WTC11 (cell line): ENCODE results near the gene NFAT5. TPM values are rescaled to one million over a fixed set of nuclear protein-coding genes. Genes with fewer than 3 reads are reported as not detected.

Source experiments
- ATAC-seq: fragments of 200-7000 bp; cut with Tn5 transposase; 2 replicates; pipeline ENCODE4 v1.10.0; 2021; ENCODE audit warnings: mild to moderate bottlenecking, moderate library complexity
- CTCF ChIA-PET: fragments of 300-600 bp; sonication (Branson Sonifier 250); formaldehyde crosslinking; loops from one replicate; lab custom pipeline; 2021; ENCODE audit warnings: antibody characterized with exemption; lab: Charles Lee
- POLR2A ChIA-PET: fragments of 350-600 bp; sonication (Branson Sonifier 250); formaldehyde crosslinking; loops from one replicate; lab custom pipeline; 2021; ENCODE audit warnings: antibody characterized with exemption; lab: Charles Lee
- DNase-seq: peaks from one replicate; pipeline ENCODE4 v3.0.0; 2021; ENCODE audit warnings: low spot score
- H3K27ac Mint-ChIP-seq: 2 replicates; pipeline ENCODE4 v1.8.0; 2021; ENCODE audit warnings: mixed read lengths
- H3K27me3 Mint-ChIP-seq: 2 replicates; pipeline ENCODE4 v1.8.0; 2021; ENCODE audit warnings: low read depth, mild to moderate bottlenecking, moderate library complexity, mixed read lengths
- H3K36me3 Mint-ChIP-seq: 2 replicates; pipeline ENCODE4 v1.8.0; 2021; ENCODE audit warnings: mixed read lengths
- H3K4me1 Mint-ChIP-seq: 2 replicates; pipeline ENCODE4 v1.8.0; 2022; ENCODE audit warnings: mixed read lengths
- H3K4me3 Mint-ChIP-seq: 2 replicates; pipeline ENCODE4 v1.8.0; 2021; ENCODE audit warnings: mild to moderate bottlenecking, moderate library complexity, mixed read lengths
- H3K9me3 Mint-ChIP-seq: 2 replicates; pipeline ENCODE4 v1.8.0; 2021; ENCODE audit warnings: mixed read lengths
- ATF1 ChIP-seq: sonication (generic); formaldehyde crosslinking; IDR thresholded peaks from 2 replicates; pipeline ENCODE4 v1.8.1; 2023; ENCODE audit warnings: mild to moderate bottlenecking, moderate library complexity, missing genetic modification reagents
- E2F4 ChIP-seq: sonication (generic); formaldehyde crosslinking; IDR thresholded peaks from 2 replicates; pipeline ENCODE4 v1.8.1; 2022; ENCODE audit warnings: low read depth, mild to moderate bottlenecking, moderate library complexity, missing genetic modification reagents, borderline replicate concordance
- ETV6 ChIP-seq: sonication (generic); formaldehyde crosslinking; IDR thresholded peaks from 2 replicates; pipeline ENCODE4 v1.8.1; 2022; ENCODE audit warnings: mild to moderate bottlenecking, missing genetic modification reagents
- FOXP1 ChIP-seq: sonication (generic); formaldehyde crosslinking; IDR thresholded peaks from 2 replicates; pipeline ENCODE4 v1.8.0; 2022; ENCODE audit warnings: missing genetic modification reagents, mild to moderate bottlenecking, moderate library complexity, borderline replicate concordance
- KAT7 ChIP-seq: sonication (generic); formaldehyde crosslinking; IDR thresholded peaks from 2 replicates; pipeline ENCODE4 v1.8.1; 2023; ENCODE audit warnings: missing genetic modification reagents, mild to moderate bottlenecking, borderline replicate concordance
- MXD4 ChIP-seq: fragments of 250-450 bp; sonication (Bioruptor Pico); IDR thresholded peaks from 2 replicates; pipeline ENCODE4 v1.8.0; 2021; ENCODE audit warnings: mild to moderate bottlenecking, moderate library complexity, borderline replicate concordance
- NR2C2 ChIP-seq: sonication (generic); formaldehyde crosslinking; IDR thresholded peaks from 2 replicates; pipeline ENCODE4 v1.8.0; 2022; ENCODE audit warnings: mild to moderate bottlenecking, missing genetic modification reagents
- TCF7 ChIP-seq: sonication (generic); formaldehyde crosslinking; IDR thresholded peaks from 2 replicates; pipeline ENCODE4 v1.8.0; 2022; ENCODE audit warnings: mild to moderate bottlenecking, low read depth, missing genetic modification reagents, moderate library complexity
- TEAD1 ChIP-seq: sonication (generic); formaldehyde crosslinking; IDR thresholded peaks from 2 replicates; pipeline ENCODE4 v1.8.0; 2022; ENCODE audit warnings: mild to moderate bottlenecking, missing genetic modification reagents
- ZBTB21 ChIP-seq: sonication (generic); formaldehyde crosslinking; IDR thresholded peaks from 2 replicates; pipeline ENCODE4 v1.8.1; 2023; ENCODE audit warnings: mild to moderate bottlenecking, missing genetic modification reagents, borderline replicate concordance
- ZNF138 ChIP-seq: sonication (generic); formaldehyde crosslinking; conservative IDR thresholded peaks from 2 replicates; pipeline ENCODE4 v1.8.1; 2022; ENCODE audit warnings: mild to moderate bottlenecking, moderate library complexity, missing genetic modification reagents
- ZNF219 ChIP-seq: sonication (generic); formaldehyde crosslinking; IDR thresholded peaks from 2 replicates; pipeline ENCODE4 v1.8.0; 2023; ENCODE audit warnings: missing genetic modification reagents, mild to moderate bottlenecking, borderline replicate concordance
- ZNF263 ChIP-seq: sonication (generic); formaldehyde crosslinking; IDR thresholded peaks from 2 replicates; pipeline ENCODE4 v1.8.1; 2022; ENCODE audit warnings: low read depth, mild to moderate bottlenecking, moderate library complexity, missing genetic modification reagents
- ZNF281 ChIP-seq: sonication (generic); formaldehyde crosslinking; IDR thresholded peaks from 2 replicates; pipeline ENCODE4 v1.8.0; 2023; ENCODE audit warnings: mild to moderate bottlenecking, missing genetic modification reagents
- ZNF416 ChIP-seq: fragments of 250-450 bp; sonication (Bioruptor Pico); IDR thresholded peaks from 2 replicates; pipeline ENCODE4 v1.9.0; 2021; ENCODE audit warnings: mild to moderate bottlenecking, inconsistent platforms
- total RNA-seq: library from RNA; stranded (reverse); gene quantifications from 3 replicates; pipeline ENCODE4 v1.2.3, GENCODE V29; 2021
- TF ChIP-seq, protein P1 (sequence below): sonication (generic); formaldehyde crosslinking; IDR thresholded peaks from 2 replicates; pipeline ENCODE4 v1.8.1; 2023; ENCODE audit warnings: mild to moderate bottlenecking, missing genetic modification reagents, moderate library complexity
- TF ChIP-seq, protein P2 (sequence below): sonication (generic); formaldehyde crosslinking; IDR thresholded peaks from 2 replicates; pipeline ENCODE4 v1.8.0; 2023; ENCODE audit warnings: missing genetic modification reagents
- TF ChIP-seq, protein P3 (sequence below): fragments of 250-450 bp; sonication (Bioruptor Pico); conservative IDR thresholded peaks from 2 replicates; pipeline ENCODE4 v1.9.0; 2021; ENCODE audit warnings: mild to moderate bottlenecking
- TF ChIP-seq, protein P4 (sequence below): sonication (generic); formaldehyde crosslinking; IDR thresholded peaks from 2 replicates; pipeline ENCODE4 v1.8.0; 2022; ENCODE audit warnings: mild to moderate bottlenecking, missing genetic modification reagents
- TF ChIP-seq, protein P5 (sequence below): sonication (generic); formaldehyde crosslinking; IDR thresholded peaks from 2 replicates; pipeline ENCODE4 v1.8.1; 2023; ENCODE audit warnings: mild to moderate bottlenecking, missing genetic modification reagents

Gene NFAT5
- total RNA-seq, 1 experiment from 2014 or later: 23.2 TPM

GRCh38 chr16:69693916-69694315 is 128.2 kb downstream of the NFAT5 start (continued):
- TF ChIP-seq E2F4 (CRISPR knock-in tag): no peak

DNA sequence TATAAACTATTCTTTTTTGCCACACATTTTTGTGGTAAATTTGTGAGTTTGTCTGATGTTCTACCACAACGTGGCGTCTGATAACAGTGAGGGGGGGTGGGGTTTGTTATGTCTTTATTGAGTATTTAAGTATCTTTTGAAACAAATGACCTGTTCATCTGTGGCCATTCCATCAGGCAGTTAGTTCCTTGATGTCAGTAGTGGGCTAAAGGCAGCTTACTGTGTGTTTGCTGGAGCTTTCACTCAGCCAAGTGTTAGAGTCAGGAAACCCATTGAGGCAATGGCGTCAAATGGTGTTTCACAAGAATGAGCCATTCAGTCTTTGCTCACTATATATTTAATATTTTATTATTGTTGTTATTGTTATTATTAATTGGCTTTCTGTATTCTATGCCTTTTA is 132.6 kb downstream of the NFAT5 start:
- H3K4me3 Mint-ChIP-seq: no peak overlapping the region

More for the DNA sequence above, 132.6 kb downstream of the NFAT5 start:
- peaks cover 22% of the 10 kb centered on the region for H3K36me3 Mint-ChIP-seq
- POLR2A ChIA-PET: no interaction called here
- H3K9me3 Mint-ChIP-seq: no peaks in the 10 kb centered on the region
- TF ChIP-seq ETV6 (CRISPR knock-in tag) (no peak), ZNF219 (CRISPR knock-in tag) (no peak), NR2C2 (no peak), ZNF281 (no peak), ZNF263 (CRISPR knock-in tag) (no peak), ZNF416 (no peak), TEAD1 (CRISPR knock-in tag) (no peak), MXD4 (CRISPR knock-in tag) (no peak), TCF7 (CRISPR knock-in tag) (no peak), ZNF138 (no peak), FOXP1 (CRISPR knock-in tag) (no peak), ZBTB21 (CRISPR knock-in tag) (no peak), ATF1 (CRISPR knock-in tag) (no peak), KAT7 (CRISPR knock-in tag) (no peak)
- TF ChIP-seq, protein P1, sequence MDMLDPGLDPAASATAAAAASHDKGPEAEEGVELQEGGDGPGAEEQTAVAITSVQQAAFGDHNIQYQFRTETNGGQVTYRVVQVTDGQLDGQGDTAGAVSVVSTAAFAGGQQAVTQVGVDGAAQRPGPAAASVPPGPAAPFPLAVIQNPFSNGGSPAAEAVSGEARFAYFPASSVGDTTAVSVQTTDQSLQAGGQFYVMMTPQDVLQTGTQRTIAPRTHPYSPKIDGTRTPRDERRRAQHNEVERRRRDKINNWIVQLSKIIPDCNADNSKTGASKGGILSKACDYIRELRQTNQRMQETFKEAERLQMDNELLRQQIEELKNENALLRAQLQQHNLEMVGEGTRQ (CRISPR knock-in tag): no peak
- TF ChIP-seq, protein P2, sequence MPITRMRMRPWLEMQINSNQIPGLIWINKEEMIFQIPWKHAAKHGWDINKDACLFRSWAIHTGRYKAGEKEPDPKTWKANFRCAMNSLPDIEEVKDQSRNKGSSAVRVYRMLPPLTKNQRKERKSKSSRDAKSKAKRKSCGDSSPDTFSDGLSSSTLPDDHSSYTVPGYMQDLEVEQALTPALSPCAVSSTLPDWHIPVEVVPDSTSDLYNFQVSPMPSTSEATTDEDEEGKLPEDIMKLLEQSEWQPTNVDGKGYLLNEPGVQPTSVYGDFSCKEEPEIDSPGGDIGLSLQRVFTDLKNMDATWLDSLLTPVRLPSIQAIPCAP: no peak
- TF ChIP-seq, protein P3, sequence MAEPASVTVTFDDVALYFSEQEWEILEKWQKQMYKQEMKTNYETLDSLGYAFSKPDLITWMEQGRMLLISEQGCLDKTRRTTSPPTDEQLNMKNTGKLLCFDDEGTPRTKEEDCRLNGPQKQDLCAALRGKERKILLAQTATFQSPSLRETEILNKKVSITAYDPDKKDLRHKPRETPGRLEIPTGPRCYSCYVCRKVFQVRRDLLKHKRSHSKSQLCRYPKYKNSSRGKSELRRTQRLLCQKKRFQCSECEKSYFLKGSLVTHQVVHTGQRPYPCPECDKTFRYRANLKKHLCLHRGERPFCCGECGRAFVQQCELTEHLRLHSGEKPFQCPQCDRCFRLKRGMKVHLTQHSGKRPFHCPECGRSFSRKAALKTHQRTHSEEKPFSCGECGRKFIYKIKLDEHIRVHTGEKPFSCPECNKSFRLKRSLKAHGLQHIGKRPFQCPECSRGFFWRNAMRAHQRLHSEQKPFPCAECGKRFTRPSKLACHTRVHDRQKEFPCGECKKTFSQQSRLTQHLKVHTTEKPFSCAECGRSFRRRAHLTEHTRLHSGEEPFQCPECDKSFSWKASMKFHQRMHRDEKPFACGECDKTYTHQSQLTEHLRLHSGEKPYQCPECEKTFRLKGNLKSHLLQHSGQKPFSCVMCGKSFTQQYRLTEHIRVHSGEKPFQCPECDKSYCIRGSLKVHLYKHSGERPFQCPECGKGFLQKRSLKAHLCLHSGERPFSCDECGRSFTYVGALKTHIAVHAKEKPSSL (CRISPR knock-in tag): no peak
- TF ChIP-seq, protein P4, sequence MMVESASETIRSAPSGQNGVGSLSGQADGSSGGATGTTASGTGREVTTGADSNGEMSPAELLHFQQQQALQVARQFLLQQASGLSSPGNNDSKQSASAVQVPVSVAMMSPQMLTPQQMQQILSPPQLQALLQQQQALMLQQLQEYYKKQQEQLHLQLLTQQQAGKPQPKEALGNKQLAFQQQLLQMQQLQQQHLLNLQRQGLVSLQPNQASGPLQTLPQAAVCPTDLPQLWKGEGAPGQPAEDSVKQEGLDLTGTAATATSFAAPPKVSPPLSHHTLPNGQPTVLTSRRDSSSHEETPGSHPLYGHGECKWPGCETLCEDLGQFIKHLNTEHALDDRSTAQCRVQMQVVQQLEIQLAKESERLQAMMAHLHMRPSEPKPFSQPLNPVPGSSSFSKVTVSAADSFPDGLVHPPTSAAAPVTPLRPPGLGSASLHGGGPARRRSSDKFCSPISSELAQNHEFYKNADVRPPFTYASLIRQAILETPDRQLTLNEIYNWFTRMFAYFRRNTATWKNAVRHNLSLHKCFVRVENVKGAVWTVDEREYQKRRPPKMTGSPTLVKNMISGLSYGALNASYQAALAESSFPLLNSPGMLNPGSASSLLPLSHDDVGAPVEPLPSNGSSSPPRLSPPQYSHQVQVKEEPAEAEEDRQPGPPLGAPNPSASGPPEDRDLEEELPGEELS (CRISPR knock-in tag): no peak
- TF ChIP-seq, protein P5, sequence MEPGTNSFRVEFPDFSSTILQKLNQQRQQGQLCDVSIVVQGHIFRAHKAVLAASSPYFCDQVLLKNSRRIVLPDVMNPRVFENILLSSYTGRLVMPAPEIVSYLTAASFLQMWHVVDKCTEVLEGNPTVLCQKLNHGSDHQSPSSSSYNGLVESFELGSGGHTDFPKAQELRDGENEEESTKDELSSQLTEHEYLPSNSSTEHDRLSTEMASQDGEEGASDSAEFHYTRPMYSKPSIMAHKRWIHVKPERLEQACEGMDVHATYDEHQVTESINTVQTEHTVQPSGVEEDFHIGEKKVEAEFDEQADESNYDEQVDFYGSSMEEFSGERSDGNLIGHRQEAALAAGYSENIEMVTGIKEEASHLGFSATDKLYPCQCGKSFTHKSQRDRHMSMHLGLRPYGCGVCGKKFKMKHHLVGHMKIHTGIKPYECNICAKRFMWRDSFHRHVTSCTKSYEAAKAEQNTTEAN (CRISPR knock-in tag): no peak
- TF ChIP-seq, all 79 proteins: peak for 0
- CTCF ChIA-PET: no interaction called here
- DNase-seq: no peak
- Mint-ChIP-seq H3K4me1 (peaks cover 4% of the 10 kb centered on the region; the same call in 1 of the 2 replicates), H3K27me3 (no peaks in the 10 kb centered on the region), H3K27ac (no peak overlapping the region)
- ATAC-seq: no peak
